Stomach (tissue), 4 donors: ENCODE results near the gene VEPH1.

Experiments
- EP300 ChIP-seq: sonication (generic); formaldehyde crosslinking; IDR thresholded peaks from one replicate; pipeline ENCODE4 v1.6.1; 2017; ENCODE audit warnings: antibody characterized with exemption
- POLR2A ChIP-seq, 4 donors: fragments of 450-650 bp; IDR thresholded peaks; one replicate each; pipeline ENCODE4 v1.6.1; 2016; ENCODE audit warnings: antibody characterized with exemption in 4 of 4, control low read depth in 2 of 4, mild to moderate bottlenecking in 1 of 4, moderate library complexity in 1 of 4
- POLR2AphosphoS5 ChIP-seq, 3 donors: sonication (generic); formaldehyde crosslinking; IDR thresholded peaks; one replicate each; pipeline ENCODE4 v1.6.1; 2016; ENCODE audit warnings: antibody characterized with exemption in 3 of 3
- TF ChIP-seq, protein P1 (sequence below), 7 experiments: fragments of 450-650 bp in 4 of 7; fragments of 200-600 bp in 3 of 7; sonication (generic) in 3 of 7; IDR thresholded peaks; one replicate each; pipeline ENCODE4 v1.5.1; 2016 to 2019; ENCODE audit warnings: antibody characterized with exemption in 7 of 7, control low read depth in 2 of 7, mild to moderate bottlenecking in 1 of 7

DNA sequence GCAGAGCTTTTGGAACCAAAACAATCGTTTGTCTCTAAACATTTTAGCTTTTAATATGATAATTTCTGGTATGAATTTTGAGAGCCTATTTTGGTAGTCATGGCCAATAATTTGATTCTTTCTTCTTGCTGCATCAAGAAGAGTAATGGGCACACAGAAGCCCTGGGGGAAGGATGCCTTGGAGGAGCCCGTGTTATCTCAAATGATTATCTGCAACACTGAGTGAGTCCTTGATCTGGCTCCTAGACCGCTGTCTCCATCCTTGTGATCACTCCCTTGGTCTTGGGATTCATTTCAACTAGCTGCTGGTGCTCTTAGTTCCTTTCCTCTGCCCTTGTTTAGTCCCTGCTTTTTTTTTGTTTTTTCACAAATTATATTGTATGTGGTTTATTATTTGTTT, 265.3 kb downstream of the VEPH1 start:
- TF ChIP-seq, protein P1, sequence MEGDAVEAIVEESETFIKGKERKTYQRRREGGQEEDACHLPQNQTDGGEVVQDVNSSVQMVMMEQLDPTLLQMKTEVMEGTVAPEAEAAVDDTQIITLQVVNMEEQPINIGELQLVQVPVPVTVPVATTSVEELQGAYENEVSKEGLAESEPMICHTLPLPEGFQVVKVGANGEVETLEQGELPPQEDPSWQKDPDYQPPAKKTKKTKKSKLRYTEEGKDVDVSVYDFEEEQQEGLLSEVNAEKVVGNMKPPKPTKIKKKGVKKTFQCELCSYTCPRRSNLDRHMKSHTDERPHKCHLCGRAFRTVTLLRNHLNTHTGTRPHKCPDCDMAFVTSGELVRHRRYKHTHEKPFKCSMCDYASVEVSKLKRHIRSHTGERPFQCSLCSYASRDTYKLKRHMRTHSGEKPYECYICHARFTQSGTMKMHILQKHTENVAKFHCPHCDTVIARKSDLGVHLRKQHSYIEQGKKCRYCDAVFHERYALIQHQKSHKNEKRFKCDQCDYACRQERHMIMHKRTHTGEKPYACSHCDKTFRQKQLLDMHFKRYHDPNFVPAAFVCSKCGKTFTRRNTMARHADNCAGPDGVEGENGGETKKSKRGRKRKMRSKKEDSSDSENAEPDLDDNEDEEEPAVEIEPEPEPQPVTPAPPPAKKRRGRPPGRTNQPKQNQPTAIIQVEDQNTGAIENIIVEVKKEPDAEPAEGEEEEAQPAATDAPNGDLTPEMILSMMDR (IDR thresholded peaks at IDR 0.05) = no peak
- TF ChIP-seq POLR2AphosphoS5 (IDR thresholded peaks at IDR 0.05) = no peak
- TF ChIP-seq POLR2A (IDR thresholded peaks at IDR 0.05) = no peak
- no peak for TF ChIP-seq EP300
